ENCODE data around the gene BAZ2B.
A peak's percentile ranks its signal among the peaks of the same experiment; 100 is the strongest.
"Not testable (repeated sequence)": the region's sequence is repeated elsewhere in the genome, so short reads cannot be mapped to it uniquely, and the experiment has no call there.

The BAZ2B gene

DNA sequence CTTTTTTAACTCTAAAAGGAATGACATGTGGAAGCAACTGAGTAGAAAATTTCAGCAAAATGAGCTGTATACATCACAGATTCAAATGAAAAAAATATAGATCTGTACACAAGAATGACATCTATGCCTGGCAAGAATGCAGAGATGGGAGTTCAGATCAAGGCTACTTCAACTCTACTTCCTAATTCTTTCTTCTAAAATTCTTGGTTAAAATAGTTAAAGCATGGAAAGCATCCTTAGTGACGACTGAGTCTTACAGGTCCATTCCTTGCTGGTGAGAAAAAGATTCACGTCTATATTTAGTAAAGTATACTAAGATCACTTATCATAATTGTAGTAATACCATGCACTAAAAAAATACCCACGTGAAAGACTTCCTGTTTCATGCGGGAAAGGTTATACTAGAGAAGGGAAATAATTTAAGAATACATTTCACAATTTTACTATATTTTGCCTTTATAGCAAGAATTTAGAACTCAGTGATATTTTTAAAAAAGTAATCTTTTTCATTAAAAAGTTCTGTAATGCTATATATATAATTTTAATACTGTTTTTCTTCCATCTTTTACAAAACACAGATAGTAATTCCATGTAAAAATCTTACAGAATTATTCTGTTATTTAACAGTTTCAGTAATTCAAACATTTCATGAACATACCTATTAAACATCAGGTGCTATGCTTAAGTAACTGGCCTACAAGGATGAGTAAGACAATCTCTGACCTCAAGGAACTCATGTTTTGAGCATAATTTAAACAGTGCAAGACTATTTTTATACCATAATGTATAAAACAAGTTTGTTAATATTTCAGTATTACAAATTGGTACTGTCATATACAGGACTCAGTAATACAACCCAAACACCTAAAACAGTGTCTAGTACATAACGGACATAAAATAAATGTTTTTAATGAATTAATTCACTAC, 159.6 kb downstream of the BAZ2B start:
- DNase-seq: peak; percentile 43

DNA sequence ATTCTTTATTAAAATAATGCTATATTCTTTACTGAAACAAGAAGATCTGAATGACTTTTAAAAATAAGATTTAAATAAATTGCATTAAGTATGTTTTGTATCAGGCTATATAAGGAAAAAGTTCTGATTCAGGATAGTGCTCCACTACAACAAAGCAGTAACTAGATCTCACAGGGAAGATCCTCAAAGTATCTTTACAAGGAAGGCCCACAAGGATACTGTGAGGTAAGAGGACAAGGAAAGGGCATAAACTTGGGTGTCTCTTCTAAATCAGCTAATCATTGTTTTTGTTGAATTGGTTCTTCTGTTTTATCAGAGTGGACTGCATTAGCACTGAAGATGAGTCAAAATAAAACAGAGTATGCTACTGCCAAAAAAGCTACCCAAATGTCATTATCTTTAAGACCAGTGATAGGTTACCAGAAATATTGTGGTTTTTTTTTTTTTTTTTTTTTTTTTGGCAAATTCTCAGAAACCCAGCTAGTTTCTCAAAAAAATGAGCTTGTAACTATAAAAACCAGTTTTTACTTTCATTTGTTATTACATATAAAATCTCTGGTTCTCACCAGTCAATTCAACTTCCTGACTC, 160.9 kb downstream of the BAZ2B start:
- DNase-seq: peak; percentile 76

DNA sequence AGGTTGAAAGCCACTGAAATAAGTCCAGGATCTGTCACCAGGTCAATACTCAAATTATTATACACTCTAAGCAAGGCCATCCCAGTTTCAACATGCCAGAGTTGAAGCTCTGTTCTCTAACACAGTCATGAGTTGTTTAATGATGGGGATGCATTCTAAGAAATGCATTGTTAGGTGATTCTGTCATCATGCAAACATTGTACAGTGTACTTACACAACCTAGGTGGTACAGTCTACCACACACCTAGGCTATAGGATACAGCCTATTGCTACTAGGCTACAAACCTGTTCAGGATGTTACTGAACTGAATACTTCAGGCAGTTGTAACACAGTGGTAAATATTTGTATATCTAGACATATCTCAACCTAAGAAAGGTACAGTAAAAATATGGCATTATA, 162.2 kb downstream of the BAZ2B start:
- DNase-seq: no peak

DNA sequence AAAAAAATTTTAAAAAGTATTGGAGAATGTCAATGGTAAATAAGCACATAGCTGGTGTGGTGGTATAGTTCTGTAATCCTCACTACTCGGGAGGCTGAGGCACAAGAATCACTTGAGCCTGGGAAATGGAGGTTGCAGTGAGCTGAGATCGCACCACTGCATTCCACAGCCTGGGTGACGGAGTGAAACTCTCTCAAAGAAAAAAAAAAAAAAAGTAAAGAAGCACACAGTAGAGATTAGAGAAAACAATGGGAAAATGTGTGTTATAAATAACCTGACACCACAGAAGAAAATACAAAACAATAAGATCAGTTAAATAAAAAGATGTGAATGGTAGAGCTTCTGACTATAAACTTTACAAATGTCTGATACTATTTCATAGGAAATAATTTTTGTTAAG, 166.2 kb downstream of the BAZ2B start:
- no peak for DNase-seq

DNA sequence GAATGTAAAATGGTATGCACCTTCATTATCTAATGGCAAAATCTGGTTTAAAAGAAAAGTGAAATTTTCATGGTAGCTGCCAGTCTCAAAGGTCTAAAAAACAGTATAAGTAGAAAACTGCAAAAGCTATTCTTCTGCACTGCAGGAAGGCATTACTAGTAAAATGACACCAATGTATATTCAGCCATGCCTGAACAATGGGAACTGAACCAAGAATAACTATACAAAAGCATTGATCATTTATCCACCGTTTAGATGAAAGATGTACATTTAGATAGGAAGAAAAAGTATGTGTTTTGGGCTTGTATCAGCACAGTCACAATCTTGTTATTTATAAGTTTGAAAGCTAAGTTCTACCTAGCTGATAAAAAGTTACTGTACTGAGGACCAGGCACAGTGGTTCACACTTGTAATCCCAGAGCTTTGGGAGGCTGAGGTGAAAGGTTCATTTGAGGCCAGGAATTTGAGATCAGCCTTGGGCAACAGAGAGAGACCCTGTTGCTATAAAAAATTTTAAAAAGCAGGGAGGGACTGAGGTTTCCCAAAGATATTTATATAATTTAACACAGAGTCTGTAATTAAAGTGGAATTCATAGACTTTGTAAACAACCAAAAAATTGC, 166.7 kb downstream of the BAZ2B start:
- peak; percentile 14 for DNase-seq

DNA sequence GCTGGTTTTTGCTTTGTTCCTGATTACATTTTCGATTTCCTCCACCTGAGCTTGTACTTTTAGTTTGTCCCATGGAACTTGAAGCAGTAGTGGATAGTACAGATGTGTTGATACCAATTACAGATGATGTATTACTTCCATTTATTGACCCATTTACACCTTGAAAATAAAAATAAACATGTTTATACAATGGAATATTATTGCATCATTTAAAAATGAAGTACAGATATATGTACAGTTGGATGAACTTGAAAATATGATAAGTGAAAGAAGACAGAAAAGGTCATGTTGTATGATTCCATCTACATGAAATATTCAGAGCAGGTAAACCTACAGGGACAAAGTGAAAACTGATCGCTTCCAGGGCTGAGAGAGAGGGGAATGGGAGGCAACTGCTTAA, 169.5 kb downstream of the BAZ2B start:
- DNase-seq: no peak

DNA sequence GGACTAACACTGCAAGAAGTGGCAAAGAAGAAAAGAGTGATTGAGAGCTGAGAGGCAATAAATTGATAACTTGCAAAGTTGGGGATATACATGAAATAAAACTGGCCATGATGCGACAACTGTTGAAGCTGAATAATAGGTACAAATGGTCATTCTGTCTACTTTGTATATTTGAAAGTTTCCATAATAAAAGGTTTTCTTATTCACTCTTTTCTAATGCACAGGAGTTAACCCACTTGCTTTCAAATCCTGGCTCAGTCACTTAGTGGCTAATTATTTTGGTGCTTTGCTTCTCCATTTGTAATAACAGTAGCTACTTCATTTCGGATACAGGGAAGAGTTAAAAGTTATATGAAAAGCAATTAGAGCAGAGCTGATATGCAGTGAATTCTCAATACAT, 170.1 kb downstream of the BAZ2B start:
- no peak for DNase-seq

DNA sequence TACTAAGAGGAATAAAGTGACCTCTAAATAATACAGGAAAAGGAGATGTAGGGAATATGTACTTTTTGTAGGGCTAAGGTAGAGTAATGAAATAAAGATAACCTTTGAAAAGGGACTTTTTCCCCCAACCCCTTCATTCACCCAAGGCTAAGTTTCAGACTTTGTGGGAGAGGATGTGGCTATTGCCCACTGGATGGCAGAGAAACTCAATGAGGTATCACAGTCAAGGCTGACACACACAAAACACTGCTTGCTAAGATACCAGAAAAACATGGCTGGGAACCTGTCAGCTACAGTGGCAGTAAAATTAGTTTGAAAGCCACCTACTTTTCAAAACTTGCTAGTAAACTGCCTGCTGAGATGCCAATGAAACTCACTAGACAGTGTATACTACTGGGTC, 171.0 kb downstream of the BAZ2B start:
- DNase-seq: no peak

DNA sequence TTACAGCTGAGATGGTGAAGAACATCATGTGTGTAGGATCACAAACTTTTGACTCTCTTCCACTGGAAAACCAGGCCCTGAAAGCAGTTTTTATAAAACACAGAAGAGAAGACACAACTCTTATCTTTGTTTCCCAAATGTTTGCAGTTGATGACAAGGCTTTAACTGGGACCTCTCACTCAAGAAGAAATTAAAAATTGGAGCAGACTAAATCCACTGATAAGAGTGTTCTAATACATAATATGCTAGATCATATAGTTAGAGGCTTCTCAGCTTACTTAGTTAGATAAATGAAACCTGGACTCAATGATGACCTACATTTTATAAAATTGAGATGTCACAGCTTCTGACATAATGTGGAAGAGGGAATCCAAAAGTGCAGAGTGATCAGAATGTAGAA, 171.6 kb downstream of the BAZ2B start:
- DNase-seq: peak; percentile 31

DNA sequence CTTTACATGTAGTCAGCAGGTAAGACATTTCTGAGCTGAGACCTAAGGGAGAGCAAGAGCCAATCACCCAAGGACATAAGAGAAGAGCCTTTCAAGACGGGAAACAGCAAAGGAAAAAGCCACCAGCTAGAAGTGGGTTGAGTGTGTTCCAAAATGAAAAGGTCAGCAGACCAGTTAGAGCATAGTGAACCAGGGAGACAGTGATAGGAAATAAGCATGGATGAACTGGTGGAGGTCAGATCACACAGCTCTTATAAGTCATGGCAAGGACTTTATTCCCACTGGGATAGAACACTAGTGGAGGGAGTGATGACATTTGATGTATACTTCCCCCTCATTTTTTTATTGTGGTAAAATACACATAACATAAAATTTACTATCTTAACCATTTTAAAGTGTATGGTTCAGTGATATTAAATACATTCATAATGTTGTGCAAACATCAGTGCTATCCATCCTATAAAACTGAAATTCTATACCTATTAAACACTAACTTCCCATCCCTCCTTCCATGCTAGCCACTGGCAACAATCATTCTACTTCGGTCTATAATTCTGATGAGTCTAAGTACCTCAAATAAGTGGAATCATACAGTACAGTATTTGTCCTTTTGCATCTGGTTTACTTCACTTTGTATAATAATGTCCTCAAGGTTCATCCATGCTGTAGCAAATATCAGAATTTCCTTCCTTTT, 174.0 kb downstream of the BAZ2B start:
- DNase-seq: no peak

DNA sequence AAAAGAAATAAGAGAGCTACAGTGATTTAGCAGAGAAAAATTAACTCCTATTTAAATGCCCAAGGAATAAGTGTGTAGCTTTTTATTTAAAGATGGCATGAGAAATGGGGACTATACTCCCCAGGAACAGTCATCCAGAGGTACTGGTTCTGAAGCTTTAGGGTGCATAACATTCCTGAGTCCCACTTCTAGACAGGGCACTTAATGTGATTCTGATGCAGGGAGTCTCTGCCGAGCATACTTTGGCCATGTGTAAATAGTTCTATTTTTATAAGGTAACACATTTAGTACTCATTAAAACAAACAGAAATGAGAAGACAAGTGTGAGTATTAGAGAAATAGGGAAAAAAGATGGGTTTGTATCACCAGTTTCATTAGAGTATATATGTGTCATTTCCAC, 175.2 kb downstream of the BAZ2B start:
- DNase-seq: no peak

DNA sequence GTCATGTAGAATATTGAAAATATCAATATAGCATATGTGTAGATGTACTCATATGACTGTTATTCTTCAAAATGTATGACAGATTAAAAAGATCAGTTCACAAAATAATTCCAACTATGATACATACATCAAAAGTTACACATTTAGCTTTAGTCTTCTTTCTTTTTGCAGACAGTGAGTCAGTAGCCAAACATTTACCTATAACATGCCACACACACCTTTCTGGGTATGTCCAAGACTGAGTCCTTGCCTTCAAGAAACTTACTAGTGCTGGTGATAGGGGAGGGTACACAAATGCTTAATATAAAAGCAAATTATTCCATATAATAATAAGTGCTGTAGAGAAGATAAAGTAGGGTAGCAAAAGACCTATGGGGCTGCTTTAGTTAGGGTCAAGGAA, 176.9 kb downstream of the BAZ2B start:
- DNase-seq: no peak

DNA sequence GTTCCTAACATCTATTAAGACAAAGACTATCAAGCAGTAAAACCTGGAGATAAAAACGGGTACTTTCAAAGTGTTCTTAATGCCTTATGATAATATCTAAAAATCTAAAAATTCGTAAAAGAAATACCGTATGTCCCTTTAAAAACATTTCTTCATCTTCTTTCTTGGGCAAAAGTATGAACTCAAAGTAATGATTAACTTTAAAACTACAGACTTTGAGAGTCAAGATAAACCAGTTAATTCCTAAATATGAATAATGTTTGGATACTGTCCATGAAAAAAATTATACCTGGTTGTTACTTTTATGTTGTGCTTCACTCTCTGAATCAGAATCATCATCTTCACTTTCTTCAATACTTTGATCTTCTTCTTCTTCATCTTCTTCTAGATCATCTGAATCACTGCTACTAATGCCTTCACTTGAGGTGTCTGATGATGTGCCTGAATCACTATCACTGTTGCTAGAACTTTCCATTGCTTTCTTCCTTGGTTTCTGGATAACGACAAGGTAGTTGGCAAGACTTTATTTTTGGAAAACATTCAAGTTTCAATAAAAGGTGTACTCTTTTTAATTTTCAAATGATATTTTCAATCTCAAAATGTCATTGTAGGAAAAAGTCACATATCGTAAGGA, 177.5 kb downstream of the BAZ2B start:
- DNase-seq: no peak

DNA sequence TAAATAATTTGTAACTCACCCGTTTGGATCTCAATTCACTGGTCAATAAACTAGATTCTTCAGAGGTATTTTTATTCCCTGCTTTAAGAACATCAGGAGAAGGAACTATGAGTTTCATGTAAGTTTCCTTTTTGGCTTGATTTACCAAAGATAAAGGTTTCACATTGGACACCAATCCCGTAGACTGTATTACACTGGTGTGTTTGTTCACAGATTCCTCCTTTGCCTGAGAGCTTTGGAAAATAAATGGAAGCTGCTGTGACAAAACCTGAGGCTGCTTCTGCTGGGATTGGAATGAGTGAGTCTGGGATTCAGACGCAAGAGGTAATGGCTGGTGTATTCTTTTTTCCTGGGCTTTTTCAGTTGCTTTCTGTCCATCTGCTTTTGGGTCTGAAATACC, 178.1 kb downstream of the BAZ2B start:
- DNase-seq: no peak

DNA sequence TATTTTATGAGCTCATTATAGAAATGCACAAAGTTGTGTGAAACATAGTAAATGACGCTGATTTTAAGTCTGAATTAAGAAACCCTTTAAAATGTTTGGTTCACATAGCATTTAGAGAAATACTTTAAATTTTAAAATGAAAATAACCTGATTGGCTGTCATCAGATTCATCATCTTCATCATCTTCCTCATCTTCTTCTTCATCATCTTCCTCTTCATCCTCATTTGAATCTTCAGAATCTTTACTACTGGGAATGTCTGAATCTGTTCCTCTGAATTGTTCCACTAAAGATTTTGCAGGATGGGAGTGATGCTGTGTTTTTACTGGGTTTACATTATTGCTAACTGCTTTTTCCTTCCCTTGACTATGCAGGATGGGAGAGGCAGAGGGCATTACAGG, 183.7 kb downstream of the BAZ2B start:
- DNase-seq: no peak

DNA sequence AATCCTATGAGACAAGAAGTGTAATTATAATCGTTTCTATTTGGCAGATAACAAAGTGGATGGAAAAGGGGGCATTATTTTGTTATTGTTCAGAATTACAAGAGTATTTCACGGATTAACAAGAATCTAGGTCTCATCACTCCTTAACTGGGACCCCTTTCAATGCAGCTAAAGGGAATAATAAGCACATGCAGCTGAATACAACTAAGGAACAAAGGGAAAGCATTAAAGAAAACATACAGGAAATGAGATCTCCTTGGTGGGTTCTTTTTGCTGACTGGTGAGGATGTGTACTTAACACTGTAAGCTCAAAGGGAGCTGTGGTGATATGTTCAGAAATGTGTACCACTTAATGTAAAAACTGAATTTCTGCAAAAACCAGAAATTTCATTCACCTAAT, 189.3 kb downstream of the BAZ2B start:
- DNase-seq: no peak

DNA sequence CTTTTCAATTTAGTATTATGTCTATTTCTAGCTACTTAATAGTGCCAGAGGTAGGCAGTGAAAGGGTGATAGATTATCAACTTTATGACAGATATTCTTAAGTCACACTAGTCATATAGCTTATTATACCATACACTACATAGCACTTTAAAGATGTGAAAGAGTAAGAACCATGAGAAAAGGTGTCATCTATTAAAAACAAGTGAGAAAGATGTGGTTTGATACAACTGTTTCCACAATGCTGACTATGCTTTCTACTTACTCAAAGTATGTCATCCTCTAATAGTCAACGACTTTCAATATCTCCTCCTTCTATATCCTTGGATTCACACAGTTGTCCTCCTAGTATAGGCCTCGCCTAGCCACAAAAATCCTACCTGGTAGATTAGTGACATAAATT, 196.9 kb downstream of the BAZ2B start:
- no peak for DNase-seq

DNA sequence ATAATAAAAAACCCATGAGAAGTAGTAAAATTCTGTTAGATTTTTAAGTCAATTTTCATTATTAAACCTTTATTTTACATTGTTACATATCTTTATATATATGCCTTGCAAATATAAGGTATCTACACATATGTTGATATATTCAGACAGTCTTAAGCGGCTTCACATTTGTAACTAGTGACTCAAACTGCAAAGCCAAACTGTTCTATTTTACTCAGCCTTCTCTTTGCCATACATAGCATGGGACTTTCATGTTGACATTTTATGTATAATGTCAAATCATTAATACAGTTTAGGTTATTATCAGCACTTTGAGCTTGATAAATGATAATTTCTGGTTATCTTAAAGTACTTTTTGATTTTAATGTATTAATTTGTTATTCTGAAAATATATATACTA, 204.9 kb downstream of the BAZ2B start:
- DNase-seq: no peak

DNA sequence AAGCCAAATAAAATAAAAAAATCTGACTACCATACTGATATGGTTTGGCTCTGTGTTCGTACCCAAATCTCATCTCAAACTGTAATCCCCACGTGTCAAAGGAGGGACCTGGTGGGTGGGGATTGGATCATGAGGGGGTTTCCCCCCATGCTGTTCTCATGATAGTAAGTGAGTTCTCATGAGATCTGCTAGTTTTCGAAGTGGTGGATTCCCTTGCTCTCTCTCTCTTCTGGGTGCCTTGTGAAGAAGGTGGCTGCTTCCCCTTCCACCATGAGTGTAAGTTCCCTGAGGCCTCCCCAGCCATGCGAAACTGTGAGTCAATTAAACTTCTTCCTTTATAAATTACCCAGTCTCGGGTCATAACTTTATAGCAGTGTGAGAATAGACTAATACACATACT, 206.1 kb downstream of the BAZ2B start:
- no peak for DNase-seq

DNA sequence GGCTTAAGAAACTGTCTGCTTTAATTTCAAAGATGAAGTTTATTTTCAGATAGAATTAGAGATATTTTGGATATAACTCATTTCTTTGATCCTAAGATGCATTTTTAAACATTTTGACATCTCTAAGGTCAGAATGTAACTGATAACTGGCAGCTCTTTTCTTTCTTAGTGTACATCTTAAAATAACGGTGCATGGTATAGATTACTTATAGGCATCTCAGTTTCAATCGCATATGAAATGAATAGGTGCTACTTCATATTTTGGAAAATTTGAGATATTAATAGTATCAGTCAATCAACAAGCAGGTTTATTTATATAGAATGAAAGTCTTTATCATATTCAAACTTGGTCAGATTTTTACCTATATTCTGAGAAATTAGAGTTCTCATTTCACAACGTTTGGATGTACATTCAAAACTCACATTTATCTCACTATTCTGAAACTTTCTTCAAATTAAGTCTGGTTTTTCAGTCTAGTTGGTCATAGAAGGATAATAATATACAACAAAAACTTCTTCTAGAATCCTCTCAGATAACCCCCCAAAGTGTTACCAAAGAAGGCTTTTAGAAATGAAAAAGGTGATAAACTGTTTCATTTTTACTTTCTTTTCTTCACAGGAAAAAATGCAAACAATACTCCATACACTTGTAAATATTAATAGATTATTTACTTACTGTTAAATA, 207.1 kb downstream of the BAZ2B start:
- DNase-seq: no peak

DNA sequence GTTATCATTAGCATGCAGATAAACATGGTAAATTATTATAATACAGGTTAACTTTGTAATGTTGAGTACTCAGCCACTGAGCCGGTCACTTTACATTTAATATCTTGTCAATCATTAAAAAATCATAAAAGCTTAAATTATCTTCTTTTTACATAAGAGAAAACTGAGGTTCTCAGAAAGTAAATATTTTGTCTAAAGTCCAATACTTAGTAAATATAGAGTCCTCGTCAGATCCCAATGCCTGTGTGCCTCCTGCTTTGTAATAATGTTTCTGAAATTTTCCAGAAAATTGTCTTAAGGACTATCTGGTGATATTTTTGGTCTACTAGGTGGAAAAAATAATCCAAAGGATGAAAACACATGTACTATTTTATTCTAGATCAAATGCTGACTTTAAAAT, 213.6 kb downstream of the BAZ2B start:
- no peak for DNase-seq

DNA sequence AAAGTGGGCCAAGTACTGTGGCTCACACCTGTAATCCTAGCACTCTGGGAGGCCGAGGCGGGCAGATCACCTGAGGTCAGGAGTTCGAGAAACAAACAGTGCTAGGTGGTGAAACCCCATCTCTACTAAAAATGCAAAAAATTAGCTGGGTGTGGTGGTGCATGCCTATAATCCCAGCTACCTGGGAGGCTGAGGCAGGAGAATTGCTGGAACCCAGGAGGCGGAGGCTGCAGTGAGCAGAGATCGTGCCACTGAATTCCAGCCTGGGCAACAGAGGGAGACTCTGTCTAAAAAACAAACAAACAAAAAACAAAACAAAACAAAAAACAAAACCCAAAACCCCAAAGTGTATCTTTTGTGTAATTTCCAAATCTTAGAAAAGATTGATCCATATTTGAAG, 214.2 kb downstream of the BAZ2B start:
- DNase-seq: not testable (repeated sequence)
